HG03571 (cell line): ENCODE measurements around the gene SNAPIN.

Experiments used
- ATAC-seq: cut with Tn5 transposase; IDR thresholded peaks from one replicate; pipeline ENCODE4 v1.9.1; 2021; ENCODE audit not compliant: unreplicated experiment

Gene SNAPIN, protein sequence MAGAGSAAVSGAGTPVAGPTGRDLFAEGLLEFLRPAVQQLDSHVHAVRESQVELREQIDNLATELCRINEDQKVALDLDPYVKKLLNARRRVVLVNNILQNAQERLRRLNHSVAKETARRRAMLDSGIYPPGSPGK

GRCh38 chr1:153658400-153659174 is at the start of gene SNAPIN:
SNAPIN (plus strand) TSS chr1:153658703; CDS start chr1:153658744, 41 bp downstream.
- ATAC-seq = peak; percentile 88

- ATAC-seq = no peak
These were observed 49.5 kb upstream of the SNAPIN start for GRCh38 chr1:153608742-153609584.

DNA sequence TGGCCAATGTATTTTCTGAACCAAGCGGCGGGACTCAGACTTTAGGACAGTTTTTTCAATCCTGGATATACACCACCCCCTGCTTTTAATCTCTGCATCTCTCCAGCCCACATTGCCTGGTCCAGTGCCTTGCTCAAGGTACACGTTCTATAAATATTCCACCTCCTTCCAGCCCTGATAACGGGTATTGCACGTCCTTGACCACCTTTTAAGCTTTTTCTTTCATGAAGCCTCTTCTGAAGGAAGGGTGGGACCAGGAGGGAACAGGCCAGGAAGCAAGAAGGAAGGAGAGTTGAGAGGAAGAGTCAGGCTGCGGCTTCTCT is 49.0 kb upstream of the SNAPIN start:
- ATAC-seq = no peak

DNA sequence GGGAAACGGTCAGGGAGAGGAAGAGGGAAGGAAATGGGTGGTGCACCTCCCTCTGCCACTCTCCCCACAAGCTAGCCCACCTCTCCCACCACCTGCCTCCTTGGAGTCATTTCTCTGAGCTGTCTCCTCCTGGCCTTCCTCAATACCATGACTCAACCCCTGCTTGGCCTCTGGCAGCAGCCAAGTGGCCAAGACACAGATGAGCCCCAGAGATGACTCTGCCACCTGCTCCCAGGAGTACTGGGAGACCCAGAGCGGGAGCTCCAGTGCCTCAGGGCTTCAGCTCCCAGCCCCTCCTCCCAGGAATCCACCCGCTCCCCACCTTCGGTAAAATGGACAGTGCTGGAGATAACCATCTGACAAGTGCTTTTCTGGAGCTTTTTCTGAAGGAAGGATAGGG is 48.2 kb upstream of the SNAPIN start:
- ATAC-seq = no peak

GRCh38 chr1:153610811-153611301 is 47.6 kb upstream of the SNAPIN start:
- ATAC-seq = no peak

GRCh38 chr1:153611356-153611755 is 47.1 kb upstream of the SNAPIN start:
- no peak for ATAC-seq

DNA sequence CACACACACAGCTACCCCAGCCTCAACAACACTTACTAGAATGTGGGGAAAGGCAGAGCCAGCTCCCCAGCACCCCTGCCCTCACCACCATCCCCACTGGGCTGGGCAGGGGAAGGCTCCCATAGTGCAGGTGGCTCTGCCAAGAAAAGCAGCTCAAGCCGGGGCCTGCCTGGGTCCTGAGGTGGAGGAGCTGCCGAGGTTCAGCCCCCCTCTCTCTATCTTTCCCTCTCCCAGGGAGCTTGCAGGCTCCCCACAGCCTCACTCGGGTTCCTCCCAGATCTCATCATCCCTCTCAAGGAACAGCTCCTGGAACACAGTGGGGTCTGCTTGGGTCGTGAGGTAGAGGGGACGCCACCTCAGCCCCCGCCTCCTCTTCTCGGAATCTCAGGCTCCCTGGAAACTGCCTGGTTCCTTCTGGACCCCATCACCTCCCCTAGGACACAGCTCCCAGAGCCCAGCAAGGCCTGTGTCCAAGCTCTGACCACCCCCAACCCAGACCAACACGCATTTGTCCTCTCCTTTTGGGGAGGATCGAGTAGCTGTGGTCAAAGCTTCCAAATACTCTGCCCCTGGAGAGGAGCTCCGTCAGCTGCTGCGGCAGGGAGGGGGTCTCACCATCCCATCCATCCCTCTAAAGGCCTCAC is 46.3 kb upstream of the SNAPIN start:
- no peak for ATAC-seq

GRCh38 chr1:153612755-153613331 is 45.7 kb upstream of the SNAPIN start, which contains the start of gene S100A16:
S100A16 (minus strand) TSS chr1:153613137; CDS start chr1:153608151, 4,986 bp downstream.
- ATAC-seq = no peak

DNA sequence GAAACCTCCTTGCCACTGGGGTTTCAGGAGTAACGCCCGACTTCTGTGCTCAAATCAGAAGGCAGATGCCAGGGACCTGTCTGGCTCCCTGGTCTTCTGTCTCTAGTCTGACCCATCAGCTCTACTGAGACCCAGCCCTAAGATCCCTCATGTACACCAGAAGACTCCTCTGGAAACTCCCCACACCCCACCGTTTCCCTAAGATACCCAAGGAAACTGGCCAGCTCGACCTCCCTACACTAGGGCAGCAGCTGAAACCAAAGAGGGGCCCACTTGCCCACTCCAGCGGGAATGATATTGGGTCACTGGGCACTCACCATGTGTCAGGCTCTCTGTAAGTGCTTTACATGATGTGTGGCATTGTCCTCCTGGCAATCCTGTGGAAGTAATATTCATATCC is 45.1 kb upstream of the SNAPIN start:
- ATAC-seq = no peak

- no peak for ATAC-seq
These were observed 44.2 kb upstream of the SNAPIN start for GRCh38 chr1:153614189-153614900.

- no peak for ATAC-seq
These were observed 43.6 kb upstream of the SNAPIN start for GRCh38 chr1:153614906-153615305.

DNA sequence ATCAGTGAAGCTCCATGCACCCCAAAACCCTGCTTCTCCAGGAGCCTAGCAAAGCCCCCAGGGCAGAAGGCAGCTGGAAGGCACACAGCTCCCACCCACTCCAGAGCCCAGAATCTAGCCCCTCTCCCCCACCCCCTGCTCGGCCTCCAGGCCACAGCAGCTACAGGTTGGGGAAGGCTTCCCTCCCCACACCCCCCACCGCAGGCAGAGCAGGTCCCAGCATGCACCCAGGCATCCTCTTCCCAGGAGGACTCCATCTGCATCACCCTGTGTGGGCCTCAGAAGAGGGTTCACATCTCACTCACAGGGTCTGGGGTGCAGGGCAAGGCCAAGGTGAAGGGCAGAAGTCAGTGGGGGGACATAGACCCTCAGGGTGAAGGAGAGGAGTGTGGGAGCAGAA is 43.1 kb upstream of the SNAPIN start:
- ATAC-seq = no peak

DNA sequence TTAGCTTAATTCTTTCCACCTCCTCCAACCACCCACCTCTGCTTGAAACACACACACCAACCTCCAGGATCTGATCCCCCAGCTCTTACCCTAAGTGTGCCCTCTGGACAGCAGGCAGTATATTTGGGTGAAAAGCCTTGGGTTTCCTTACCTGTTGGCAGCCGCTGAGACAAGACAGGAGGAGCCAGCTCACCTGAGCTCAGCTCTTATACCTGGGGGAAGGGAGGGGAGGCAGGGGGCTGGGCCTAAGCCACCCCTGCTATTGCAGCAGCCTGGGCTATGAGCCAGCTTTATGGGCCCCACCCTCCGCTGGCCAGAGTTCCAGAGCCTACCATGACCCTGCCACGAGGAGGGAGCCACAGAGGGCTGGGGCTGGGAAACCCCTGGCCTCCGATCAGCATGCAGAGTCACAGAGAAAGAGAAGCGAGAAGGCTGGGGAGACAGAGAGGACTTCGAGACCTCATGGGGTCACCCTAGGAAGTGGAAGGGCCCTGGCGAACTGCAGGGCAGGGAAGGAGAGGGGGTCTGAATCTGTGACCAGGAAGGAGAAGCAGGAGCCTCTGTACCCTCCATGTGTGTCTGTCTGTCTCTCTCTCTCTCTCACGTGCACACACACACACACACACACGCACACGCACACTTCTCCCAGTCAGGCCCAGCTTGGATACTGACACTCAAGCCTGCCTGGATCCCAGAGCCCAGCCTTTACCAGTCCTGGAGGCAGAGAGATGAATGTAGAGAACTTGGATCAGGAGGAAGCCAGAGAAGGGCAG is 42.2 kb upstream of the SNAPIN start, which contains the start of gene S100A14:
TSS of gene S100A14 (minus strand) at position 182 of the 773 bp plus-strand sequence. CDS start 467 bp downstream, outside the sequence.
- no peak for ATAC-seq

DNA sequence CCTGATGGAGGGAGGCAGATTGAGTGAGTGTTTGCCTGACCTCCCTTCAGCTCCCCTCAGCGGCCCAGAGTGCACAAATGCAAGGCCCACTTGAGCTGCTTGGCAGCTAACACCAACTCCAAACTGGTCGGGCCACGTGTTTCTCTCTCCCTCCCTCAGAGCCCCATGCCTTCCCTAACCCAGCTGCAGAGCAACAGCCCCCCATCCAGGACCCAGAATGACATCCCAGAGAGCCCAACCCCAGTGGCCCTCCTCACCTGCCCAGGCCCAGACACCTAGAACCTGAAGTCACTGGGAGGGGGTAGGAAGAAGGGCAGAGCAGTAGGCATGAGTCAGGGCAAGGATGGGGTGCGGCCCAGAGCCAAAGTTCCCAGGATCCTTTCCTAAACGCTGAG is 41.6 kb upstream of the SNAPIN start:
- no peak for ATAC-seq

DNA sequence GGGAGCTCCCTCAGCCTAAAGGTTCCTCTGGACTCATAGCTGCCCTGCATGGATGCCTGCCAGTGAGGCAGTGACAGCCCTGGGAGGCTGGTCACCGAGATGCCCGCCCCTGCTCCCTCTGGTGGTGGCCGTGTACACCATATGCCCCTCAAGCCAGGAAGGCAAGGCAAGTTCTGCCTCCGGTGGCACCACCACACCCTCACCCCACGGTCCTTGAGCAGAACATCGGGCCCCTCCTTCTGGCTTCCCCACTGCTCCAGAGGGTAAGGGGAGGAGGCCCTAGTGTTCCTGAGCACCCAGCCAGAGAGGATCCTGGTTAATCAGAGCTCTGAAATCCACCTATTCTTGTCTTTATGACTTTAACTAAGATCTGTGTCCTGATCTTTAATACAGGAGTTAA is 40.8 kb upstream of the SNAPIN start:
- ATAC-seq = no peak

- ATAC-seq = no peak
These were observed 39.3 kb upstream of the SNAPIN start for GRCh38 chr1:153619171-153619570.

DNA sequence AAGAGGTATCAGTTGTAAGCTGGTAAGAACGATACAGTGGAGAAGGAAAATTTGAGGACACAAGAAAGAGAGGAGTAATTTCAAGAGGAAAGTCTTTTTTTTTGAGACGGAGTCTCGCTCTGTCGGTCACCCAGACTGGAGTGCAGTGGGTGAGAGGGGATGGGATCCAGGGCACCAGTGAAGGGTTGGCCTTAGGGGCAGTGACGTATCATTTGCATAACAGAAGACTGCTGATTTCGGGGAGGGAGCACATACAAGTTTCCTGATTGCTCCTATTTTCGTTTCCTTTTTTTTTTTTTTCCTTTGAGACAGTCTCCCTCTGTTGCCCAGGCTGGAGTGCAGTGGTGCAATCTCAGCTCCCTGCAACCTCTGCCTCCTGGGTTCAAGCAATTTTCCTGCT is 35.4 kb upstream of the SNAPIN start:
- no peak for ATAC-seq

- ATAC-seq = no peak
These were observed 33.4 kb upstream of the SNAPIN start for GRCh38 chr1:153624965-153625611.

- ATAC-seq = no peak
These were observed 32.0 kb upstream of the SNAPIN start for GRCh38 chr1:153626477-153626903.
